HG03469 (cell line): ENCODE measurements around the gene MIXL1.
A peak's percentile ranks its signal among the peaks of the same experiment; 100 is the strongest.
"Not testable (repeated sequence)": the region's sequence is repeated elsewhere in the genome, so short reads cannot be mapped to it uniquely, and the experiment has no call there.

Experiments used
- ATAC-seq: cut with Tn5 transposase; IDR thresholded peaks from one replicate; pipeline ENCODE4 v1.9.1; 2021; ENCODE audit warnings: mild to moderate bottlenecking, moderate library complexity, moderate number of reproducible peaks; ENCODE audit not compliant: unreplicated experiment

MIXL1 gene

GRCh38 chr1:226212545-226212944 lies 10.9 kb upstream of the MIXL1 start:
- no peak for ATAC-seq

- ATAC-seq, result no peak
Observed at GRCh38 chr1:226215239-226215638, 8.2 kb upstream of the MIXL1 start.

GRCh38 chr1:226216056-226216455 lies 7.4 kb upstream of the MIXL1 start:
- ATAC-seq, result no peak

GRCh38 chr1:226217273-226217672 lies 6.2 kb upstream of the MIXL1 start:
- no peak for ATAC-seq

- no peak for ATAC-seq
Observed at GRCh38 chr1:226220473-226221189, 2.8 kb upstream of the MIXL1 start.

GRCh38 chr1:226222686-226223085 lies 778 bp upstream of the MIXL1 start:
- no peak for ATAC-seq

GRCh38 chr1:226223786-226224244 lies 351 bp downstream of the MIXL1 start:
- peak; percentile 57 for ATAC-seq

- ATAC-seq, result no peak
Observed at GRCh38 chr1:226226601-226227000, 3.1 kb downstream of the MIXL1 start.

- no peak for ATAC-seq
Observed at GRCh38 chr1:226233293-226233692, 9.8 kb downstream of the MIXL1 start.

- ATAC-seq, result no peak
Observed at GRCh38 chr1:226233806-226234205, 10.3 kb downstream of the MIXL1 start.

GRCh38 chr1:226236826-226237225 lies 13.4 kb downstream of the MIXL1 start:
- no peak for ATAC-seq

- no peak for ATAC-seq
Observed at GRCh38 chr1:226239421-226239820, 16.0 kb downstream of the MIXL1 start.

- no peak for ATAC-seq
Observed at GRCh38 chr1:226248091-226248490, 24.6 kb downstream of the MIXL1 start.

- ATAC-seq, result no peak
Observed at GRCh38 chr1:226248796-226249195, 25.3 kb downstream of the MIXL1 start.

GRCh38 chr1:226250511-226250910 lies 27.0 kb downstream of the MIXL1 start:
- ATAC-seq, result no peak

GRCh38 chr1:226252841-226253240 lies 29.4 kb downstream of the MIXL1 start:
- ATAC-seq, result not testable (repeated sequence)

GRCh38 chr1:226253933-226254332 lies 30.5 kb downstream of the MIXL1 start:
- ATAC-seq, result no peak

GRCh38 chr1:226255380-226255779 lies 31.9 kb downstream of the MIXL1 start:
- ATAC-seq, result no peak

- no peak for ATAC-seq
Observed at GRCh38 chr1:226261818-226262217, 38.4 kb downstream of the MIXL1 start.

- ATAC-seq, result no peak
Observed at GRCh38 chr1:226268421-226269124, 45.1 kb downstream of the MIXL1 start.

GRCh38 chr1:226272233-226272902 lies 48.9 kb downstream of the MIXL1 start:
- not testable (repeated sequence) for ATAC-seq

GRCh38 chr1:226274138-226274537 lies 50.7 kb downstream of the MIXL1 start:
- no peak for ATAC-seq
